Astrocyte (in vitro differentiated cells and primary cell): ENCODE results near the gene CDK8. TPM values are rescaled to one million over a fixed set of nuclear protein-coding genes. Genes with fewer than 3 reads are reported as not detected.
A peak's percentile ranks its signal among the peaks of the same experiment; 100 is the strongest.

ENCODE experiments used
- DNase-seq: peaks from one replicate; pipeline ENCODE4 v3.0.0-alpha.2; 2010; ENCODE audit warnings: low read depth
- FAIRE-seq: peaks from 2 replicates; lab custom pipeline; 2011; peaks lifted over from hg19 to GRCh38; lab: Jason Lieb, UNC
- H2AFZ ChIP-seq: 2 replicates; pipeline ENCODE4 v1.6.0; 2012; ENCODE audit warnings: low read depth, low read length, inconsistent platforms
- H3K27ac ChIP-seq: 2 replicates; pipeline ENCODE4 v1.5.1; 2011; ENCODE audit warnings: low read depth, low read length, inconsistent platforms
- H3K27me3 ChIP-seq: 2 replicates; pipeline ENCODE4 v1.6.0; 2011; ENCODE audit warnings: low read length, inconsistent platforms; ENCODE audit not compliant: insufficient read depth
- H3K36me3 ChIP-seq: 2 replicates; pipeline ENCODE4 v1.5.1; 2011; ENCODE audit warnings: low read length, inconsistent platforms; ENCODE audit not compliant: insufficient read depth
- H3K4me1 ChIP-seq: 2 replicates; pipeline ENCODE4 v1.5.1; 2011; ENCODE audit warnings: low read length, inconsistent platforms; ENCODE audit not compliant: insufficient read depth
- H3K4me2 ChIP-seq: 2 replicates; pipeline ENCODE4 v1.6.0; 2012; ENCODE audit warnings: low read length, inconsistent platforms
- H3K4me3 ChIP-seq: 2 replicates; pipeline ENCODE4 v1.5.1; 2011; ENCODE audit warnings: low read depth, mild to moderate bottlenecking, low read length, inconsistent platforms; ENCODE audit not compliant: insufficient read depth
- H3K79me2 ChIP-seq: 2 replicates; pipeline ENCODE4 v1.6.0; 2012; ENCODE audit warnings: mild to moderate bottlenecking, low read length, inconsistent platforms; ENCODE audit not compliant: insufficient read depth
- H3K9ac ChIP-seq: 2 replicates; pipeline ENCODE4 v1.6.0; 2012; ENCODE audit warnings: mild to moderate bottlenecking, low read length, inconsistent platforms
- H3K9me3 ChIP-seq: 2 replicates; pipeline ENCODE4 v1.5.1; 2012; ENCODE audit warnings: low read depth, mild to moderate bottlenecking, low read length, inconsistent platforms; ENCODE audit not compliant: insufficient read depth
- H4K20me1 ChIP-seq: 2 replicates; pipeline ENCODE4 v1.6.0; 2012; ENCODE audit warnings: low read length, inconsistent platforms; ENCODE audit not compliant: insufficient read depth
- H3K27ac Mint-ChIP-seq: one replicate; pipeline ENCODE4 v1.8.0; 2021; ENCODE audit warnings: mild to moderate bottlenecking, mixed read lengths; ENCODE audit not compliant: unreplicated experiment
- H3K27me3 Mint-ChIP-seq: one replicate; pipeline ENCODE4 v1.8.0; 2021; ENCODE audit warnings: low read depth, mixed read lengths; ENCODE audit not compliant: unreplicated experiment
- H3K36me3 Mint-ChIP-seq: one replicate; pipeline ENCODE4 v1.8.0; 2021; ENCODE audit warnings: low read depth, mixed read lengths; ENCODE audit not compliant: unreplicated experiment
- H3K4me1 Mint-ChIP-seq: one replicate; pipeline ENCODE4 v1.8.0; 2021; ENCODE audit warnings: low read depth, mixed read lengths; ENCODE audit not compliant: unreplicated experiment
- H3K4me3 Mint-ChIP-seq: one replicate; pipeline ENCODE4 v1.8.0; 2021; ENCODE audit warnings: mild to moderate bottlenecking, moderate library complexity, mixed read lengths; ENCODE audit not compliant: unreplicated experiment
- H3K9me3 Mint-ChIP-seq: one replicate; pipeline ENCODE4 v1.8.0; 2021; ENCODE audit warnings: mild to moderate bottlenecking, mixed read lengths; ENCODE audit not compliant: unreplicated experiment
- EZH2 ChIP-seq: IDR thresholded peaks from 2 replicates; pipeline ENCODE4 v1.6.1; 2012; ENCODE audit warnings: mild to moderate bottlenecking, low read length, inconsistent platforms; ENCODE audit not compliant: insufficient read depth
- total RNA-seq: library from RNA; stranded (reverse); gene quantifications from 2 replicates; pipeline ENCODE4 v1.2.1, GENCODE V29; 2021
- TF ChIP-seq, protein P1 (sequence below): IDR thresholded peaks from 2 replicates; pipeline ENCODE4 v1.5.1; 2011; ENCODE audit warnings: low read depth, mild to moderate bottlenecking, inconsistent platforms, low read length, moderate library complexity; ENCODE audit not compliant: insufficient read depth

CDK8 gene
- total RNA-seq, 1 donor from 2014 or later, result 32.4 TPM

DNA sequence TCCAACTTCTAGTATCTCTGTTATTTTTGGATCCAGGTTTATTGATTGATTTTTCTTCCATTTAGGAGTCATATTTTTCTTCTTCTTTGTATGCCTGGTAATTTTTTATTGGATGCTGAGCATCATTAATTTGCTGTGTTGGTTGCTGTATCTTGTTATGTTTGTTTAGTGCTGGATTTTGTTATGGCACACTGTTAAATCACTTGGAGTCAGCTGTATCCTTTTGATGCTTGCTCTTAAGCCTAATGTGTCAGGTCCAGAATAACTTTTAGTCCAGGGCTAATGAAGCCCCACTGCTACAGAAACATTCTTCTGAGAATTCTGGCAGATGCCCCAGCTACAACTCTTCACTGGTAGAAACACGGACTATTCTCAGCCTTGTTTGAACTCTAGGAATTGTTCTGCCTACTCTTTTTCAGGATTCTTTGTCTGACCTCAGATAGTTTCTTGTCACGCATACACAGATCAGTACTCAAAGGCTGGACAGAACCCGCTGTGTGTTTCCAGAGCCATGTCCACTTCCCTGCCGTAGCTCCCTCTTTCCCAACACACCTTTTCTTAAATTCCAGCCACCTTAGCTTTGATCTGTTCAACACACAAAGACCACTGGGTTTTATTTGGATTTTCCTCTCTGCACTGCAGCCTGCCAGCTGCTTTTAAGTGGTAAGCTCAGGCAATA is 166.5 kb downstream of the CDK8 start:
- H3K9me3 Mint-ChIP-seq, result peaks cover 3% of the 10 kb centered on the region
- no peak for FAIRE-seq
- no peaks in the 10 kb centered on the region for H3K79me2 ChIP-seq

DNA sequence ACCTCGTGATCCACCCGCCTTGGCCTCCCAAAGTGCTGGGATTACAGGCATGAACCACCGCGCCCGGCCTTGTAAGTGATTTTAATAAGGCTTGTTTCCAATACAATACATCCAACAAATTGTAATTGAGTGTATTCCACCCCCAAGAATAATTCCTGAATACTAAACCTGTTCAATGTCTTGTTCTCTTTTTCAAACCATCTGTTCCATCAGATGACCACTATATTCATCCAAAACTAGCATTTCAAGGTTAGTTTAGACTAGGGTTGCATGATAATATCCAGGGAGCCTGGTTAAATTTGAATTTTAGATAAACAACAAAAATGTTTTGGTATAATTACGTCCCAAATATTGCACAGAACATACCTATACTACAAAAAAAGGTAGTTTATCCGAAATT is 168.1 kb downstream of the CDK8 start:
- H3K27me3 Mint-ChIP-seq, result peaks cover 2% of the 10 kb centered on the region
- H3K9me3 Mint-ChIP-seq, result peaks cover 2% of the 10 kb centered on the region
- Histone ChIP-seq H3K4me1 (peaks cover 3% of the 10 kb centered on the region), H3K79me2 (no peaks in the 10 kb centered on the region), H4K20me1 (no peaks in the 10 kb centered on the region), H3K9ac (no peak overlapping the region), H3K4me2 (no peak overlapping the region), H3K36me3 (no peaks in the 10 kb centered on the region), H3K4me3 (no peak overlapping the region), H2AFZ (no peak overlapping the region), H3K9me3 (no peaks in the 10 kb centered on the region), H3K27ac (no peak overlapping the region), H3K27me3 (no peaks in the 10 kb centered on the region)
- no peak overlapping the region for H3K4me3 Mint-ChIP-seq
- DNase-seq, result no peak
- H3K4me1 Mint-ChIP-seq, result peaks cover 14% of the 10 kb centered on the region
- FAIRE-seq, result no peak
- TF ChIP-seq EZH2, result no peak
- TF ChIP-seq, protein P1, sequence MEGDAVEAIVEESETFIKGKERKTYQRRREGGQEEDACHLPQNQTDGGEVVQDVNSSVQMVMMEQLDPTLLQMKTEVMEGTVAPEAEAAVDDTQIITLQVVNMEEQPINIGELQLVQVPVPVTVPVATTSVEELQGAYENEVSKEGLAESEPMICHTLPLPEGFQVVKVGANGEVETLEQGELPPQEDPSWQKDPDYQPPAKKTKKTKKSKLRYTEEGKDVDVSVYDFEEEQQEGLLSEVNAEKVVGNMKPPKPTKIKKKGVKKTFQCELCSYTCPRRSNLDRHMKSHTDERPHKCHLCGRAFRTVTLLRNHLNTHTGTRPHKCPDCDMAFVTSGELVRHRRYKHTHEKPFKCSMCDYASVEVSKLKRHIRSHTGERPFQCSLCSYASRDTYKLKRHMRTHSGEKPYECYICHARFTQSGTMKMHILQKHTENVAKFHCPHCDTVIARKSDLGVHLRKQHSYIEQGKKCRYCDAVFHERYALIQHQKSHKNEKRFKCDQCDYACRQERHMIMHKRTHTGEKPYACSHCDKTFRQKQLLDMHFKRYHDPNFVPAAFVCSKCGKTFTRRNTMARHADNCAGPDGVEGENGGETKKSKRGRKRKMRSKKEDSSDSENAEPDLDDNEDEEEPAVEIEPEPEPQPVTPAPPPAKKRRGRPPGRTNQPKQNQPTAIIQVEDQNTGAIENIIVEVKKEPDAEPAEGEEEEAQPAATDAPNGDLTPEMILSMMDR, result no peak
- H3K27ac Mint-ChIP-seq, result no peak overlapping the region
- H3K36me3 Mint-ChIP-seq, result no peaks in the 10 kb centered on the region

More for the DNA sequence above, 166.5 kb downstream of the CDK8 start:
- Histone ChIP-seq H3K36me3 (no peaks in the 10 kb centered on the region), H3K27ac (no peak overlapping the region), H4K20me1 (no peaks in the 10 kb centered on the region), H3K27me3 (no peaks in the 10 kb centered on the region), H3K4me3 (no peak overlapping the region), H3K9ac (no peak overlapping the region), H3K9me3 (no peaks in the 10 kb centered on the region), H2AFZ (no peak overlapping the region), H3K4me1 (no peaks in the 10 kb centered on the region), H3K4me2 (no peak overlapping the region)
- Mint-ChIP-seq H3K27me3 (peaks cover 3% of the 10 kb centered on the region), H3K4me3 (no peak overlapping the region), H3K27ac (no peak overlapping the region), H3K4me1 (peaks cover 10% of the 10 kb centered on the region), H3K36me3 (no peaks in the 10 kb centered on the region)
- TF ChIP-seq, protein P1, result no peak
- no peak for TF ChIP-seq EZH2
- DNase-seq, result peak; percentile 3

DNA sequence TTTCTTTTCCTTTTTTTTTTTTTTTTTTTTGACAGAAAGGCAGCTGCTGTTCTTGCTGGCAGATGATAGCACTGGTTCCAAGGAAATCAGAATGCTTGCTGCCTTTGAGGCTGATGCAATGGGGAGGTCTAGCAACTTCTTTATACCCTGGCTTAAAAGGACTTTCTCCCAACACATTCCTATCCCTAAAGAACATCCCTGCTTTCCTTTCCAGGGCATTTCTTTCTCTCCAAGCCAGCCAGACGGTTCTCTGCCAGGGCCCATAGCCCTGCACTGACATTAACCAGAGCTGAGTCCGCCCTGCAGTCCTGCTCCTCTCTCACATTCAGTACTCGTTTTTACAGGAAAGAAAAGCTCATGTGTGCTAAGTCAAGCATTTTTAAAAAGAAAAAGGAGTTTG is 169.7 kb downstream of the CDK8 start:
- no peak overlapping the region for H2AFZ ChIP-seq
- no peaks in the 10 kb centered on the region for H3K9me3 ChIP-seq
- H3K9ac ChIP-seq, result no peak overlapping the region
- no peak overlapping the region for H3K4me3 ChIP-seq
- peaks cover 14% of the 10 kb centered on the region for H3K4me1 Mint-ChIP-seq
- FAIRE-seq, result no peak
- H3K4me2 ChIP-seq, result no peak overlapping the region
- no peaks in the 10 kb centered on the region for H4K20me1 ChIP-seq
- no peaks in the 10 kb centered on the region for H3K9me3 Mint-ChIP-seq
- peaks cover 3% of the 10 kb centered on the region for H3K4me1 ChIP-seq
- no peaks in the 10 kb centered on the region for H3K27me3 ChIP-seq
- H3K79me2 ChIP-seq, result no peaks in the 10 kb centered on the region
- DNase-seq, result peak; percentile 2
- H3K4me3 Mint-ChIP-seq, result no peak overlapping the region
- H3K27me3 Mint-ChIP-seq, result no peaks in the 10 kb centered on the region
- no peak overlapping the region for H3K27ac ChIP-seq
- TF ChIP-seq, protein P1, result no peak
- TF ChIP-seq EZH2, result no peak
- no peaks in the 10 kb centered on the region for H3K36me3 Mint-ChIP-seq
- H3K36me3 ChIP-seq, result no peaks in the 10 kb centered on the region
- H3K27ac Mint-ChIP-seq, result peak overlapping the region; percentile 95
